ENCODE results near the gene LMX1A. TPM values are rescaled to one million over a fixed set of nuclear protein-coding genes. Genes with fewer than 3 reads are reported as not detected.

LMX1A gene
- total RNA-seq, 2 donors from 2014 or later: not detected

DNA sequence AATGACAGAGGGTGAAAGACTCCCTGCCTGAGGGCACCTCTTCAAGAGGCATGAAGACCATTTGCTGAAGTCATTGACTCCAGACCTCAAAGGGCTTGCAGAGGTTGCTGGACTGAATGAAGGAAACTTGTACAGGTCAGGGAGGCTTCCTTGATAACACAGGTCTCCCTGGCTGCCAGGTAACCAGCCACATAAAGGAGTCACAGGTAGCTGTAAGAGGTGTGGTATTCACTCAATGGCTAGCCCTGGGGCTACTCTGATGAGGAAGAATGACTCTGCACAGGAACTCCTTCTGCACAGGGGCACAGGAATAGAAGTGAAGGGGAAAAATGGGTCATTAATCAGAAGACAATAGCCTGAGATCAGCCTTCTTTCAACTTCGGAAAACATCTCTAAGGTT is 187.5 kb downstream of the LMX1A start:
- H3K27me3 ChIP-seq: no peaks in the 10 kb centered on the region

DNA sequence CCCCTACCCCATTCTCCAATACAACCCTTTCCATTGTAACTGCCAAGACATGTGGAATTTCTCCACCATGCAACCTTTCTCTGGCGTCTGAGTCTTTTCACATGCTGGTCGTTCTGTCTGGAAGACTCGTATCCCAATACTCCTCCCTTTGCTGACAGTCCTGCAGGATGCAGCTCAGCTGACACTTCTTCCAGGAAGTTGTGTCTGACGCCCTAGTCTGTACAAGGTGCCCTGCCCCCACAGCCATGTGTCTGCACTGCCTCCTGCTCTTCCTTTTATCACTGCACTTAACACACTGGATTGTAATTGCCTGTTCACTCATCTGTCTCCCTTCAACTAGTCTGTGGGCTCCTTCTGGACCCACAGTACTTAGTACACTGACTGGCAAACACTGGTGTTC is 188.0 kb downstream of the LMX1A start:
- H3K9me3 ChIP-seq: no peaks in the 10 kb centered on the region
- no peak overlapping the region for H3K27ac ChIP-seq
- H3K4me1 ChIP-seq: no peaks in the 10 kb centered on the region
- no peaks in the 10 kb centered on the region for H3K27me3 ChIP-seq
- H3K36me3 ChIP-seq: no peaks in the 10 kb centered on the region
- no peak for DNase-seq (ENCODE audit: low spot score)
- no peak overlapping the region for H3K4me3 ChIP-seq
- TF ChIP-seq CTCF (IDR thresholded peaks at IDR 0.05): no peak

More for the DNA sequence above, 187.5 kb downstream of the LMX1A start:
- no peak for DNase-seq (ENCODE audit: low spot score)
- no peak overlapping the region for H3K4me3 ChIP-seq
- no peak overlapping the region for H3K27ac ChIP-seq
- H3K36me3 ChIP-seq: no peaks in the 10 kb centered on the region
- no peak for TF ChIP-seq CTCF (IDR thresholded peaks at IDR 0.05)
- H3K9me3 ChIP-seq: no peaks in the 10 kb centered on the region
- H3K4me1 ChIP-seq: no peaks in the 10 kb centered on the region

- Histone ChIP-seq H3K4me1 (no peaks in the 10 kb centered on the region), H3K4me3 (no peak overlapping the region), H3K9me3 (no peaks in the 10 kb centered on the region), H3K36me3 (no peaks in the 10 kb centered on the region), H3K27me3 (no peaks in the 10 kb centered on the region), H3K27ac (no peak overlapping the region)
- no peak for TF ChIP-seq CTCF (IDR thresholded peaks at IDR 0.05)
- no peak for DNase-seq (ENCODE audit: low spot score)
Observed at GRCh38 chr1:165162671-165163241, 193.8 kb downstream of the LMX1A start.

- DNase-seq (ENCODE audit: low spot score): no peak
- H3K27me3 ChIP-seq: no peaks in the 10 kb centered on the region
- no peaks in the 10 kb centered on the region for H3K36me3 ChIP-seq
- no peaks in the 10 kb centered on the region for H3K4me1 ChIP-seq
- no peak overlapping the region for H3K27ac ChIP-seq
- TF ChIP-seq CTCF (IDR thresholded peaks at IDR 0.05): no peak
- H3K9me3 ChIP-seq: peaks cover 0 to 3% of the 10 kb centered on the region in 2 donors
- H3K4me3 ChIP-seq: no peak overlapping the region
Observed at GRCh38 chr1:165161130-165161529, 195.4 kb downstream of the LMX1A start.

DNA sequence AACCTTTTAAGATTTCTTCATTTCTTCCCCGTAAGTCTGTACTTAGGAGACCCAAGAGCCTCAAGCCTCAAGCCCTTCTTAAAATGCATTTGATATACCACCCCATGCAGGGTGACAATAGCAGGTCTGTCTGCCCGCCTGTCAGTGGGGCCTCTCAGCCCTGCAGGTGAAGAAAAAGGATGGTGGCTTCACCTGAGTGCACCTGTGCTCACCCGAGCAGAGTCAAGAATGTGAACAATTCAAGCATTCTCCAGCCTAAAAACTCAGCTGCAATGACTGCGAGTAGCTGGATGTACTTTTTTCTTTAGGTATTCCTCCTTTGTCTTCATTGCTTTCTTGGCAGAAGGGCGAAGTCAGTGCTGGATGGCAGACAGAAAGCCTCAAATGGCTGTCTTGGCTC is 203.3 kb downstream of the LMX1A start:
- no peak for TF ChIP-seq CTCF (IDR thresholded peaks at IDR 0.05)
- Histone ChIP-seq H3K9me3 (peaks cover 0 to 7% of the 10 kb centered on the region in 2 donors), H3K27ac (no peak overlapping the region), H3K4me3 (no peak overlapping the region), H3K36me3 (no peaks in the 10 kb centered on the region), H3K27me3 (no peaks in the 10 kb centered on the region), H3K4me1 (no peaks in the 10 kb centered on the region)
- DNase-seq (ENCODE audit: low spot score): no peak

GRCh38 chr1:165152727-165153126 is 203.8 kb downstream of the LMX1A start:
- H3K27ac ChIP-seq: no peak overlapping the region
- peak in 1 of 2 donors; percentile 22 for TF ChIP-seq CTCF (IDR thresholded peaks at IDR 0.05)
- no peaks in the 10 kb centered on the region for H3K36me3 ChIP-seq
- no peaks in the 10 kb centered on the region for H3K4me1 ChIP-seq
- peaks cover 0 to 7% of the 10 kb centered on the region in 2 donors for H3K9me3 ChIP-seq
- no peak for DNase-seq (ENCODE audit: low spot score)
- no peak overlapping the region for H3K4me3 ChIP-seq
- no peaks in the 10 kb centered on the region for H3K27me3 ChIP-seq

All from right atrium auricular region (tissue), 2 donors.